Adrenal gland (tissue), 12 donors: ENCODE data around the gene COIL. TPM values are rescaled to one million over a fixed set of nuclear protein-coding genes. Genes with fewer than 3 reads are reported as not detected.
"Not testable (repeated sequence)": the region's sequence is repeated elsewhere in the genome, so short reads cannot be mapped to it uniquely, and the experiment has no call there.

Experiments used
- DNase-seq, 7 donors: peaks; one replicate each; pipeline ENCODE4 v3.0.0-alpha.2; 2019 to 2020
- H3K27ac ChIP-seq, 5 donors: fragments of 200-600 bp; sonication (generic) in 4 of 5; 1 replicate in 3 of 5; 2 replicates in 2 of 5; pipeline versions ENCODE4 v1.5.1 to v1.8.0; 2016 to 2020; ENCODE audit warnings: mild to moderate bottlenecking in 1 of 5
- H3K27me3 ChIP-seq: fragments of 200-600 bp; 2 replicates; pipeline ENCODE4 v1.8.0; 2021
- H3K36me3 ChIP-seq, 2 donors: fragments of 200-600 bp; replicated peaks in 1 of 2; 1 replicate in 1 of 2; 2 replicates in 1 of 2; pipeline versions ENCODE4 v1.5.1 to v1.8.0; 2018 to 2022
- H3K4me1 ChIP-seq, 2 donors: fragments of 200-600 bp; replicated peaks in 1 of 2; 1 replicate in 1 of 2; 2 replicates in 1 of 2; pipeline versions ENCODE4 v1.5.1 to v1.8.0; 2018 to 2021
- H3K4me3 ChIP-seq, 4 donors: fragments of 200-600 bp; sonication (generic) in 3 of 4; one replicate each; pipeline ENCODE4 v1.5.1; 2016 to 2018
- H3K9me3 ChIP-seq, 3 donors: fragments of 200-600 bp; sonication (generic) in 1 of 3; replicated peaks in 1 of 3; 1 replicate in 2 of 3; 2 replicates in 1 of 3; pipeline versions ENCODE4 v1.5.1 to v1.8.0; 2016 to 2021
- POLR2A ChIP-seq, 2 donors: fragments of 450-650 bp; IDR thresholded peaks; one replicate each; pipeline ENCODE4 v1.6.1; 2017; ENCODE audit warnings: antibody characterized with exemption in 2 of 2, mild to moderate bottlenecking in 2 of 2, moderate library complexity in 1 of 2
- WGBS, 4 donors: extraction: QIAGEN DNeasy Blood & Tissue Kit in 2 of 4; methylation state at CpG; one replicate each; pipeline versions ENCODE4 v1.1.5 to v1.1.7; 2013 to 2017; 5-methylcytosine and 5-hydroxymethylcytosine counted together
- intact Hi-C, 2 donors: fragments of 100-400 bp; cut with DNase I; formaldehyde crosslinking; loops; one replicate each; pipeline versions ENCODE4 v1.14.1 to v1.15.0; 2022 to 2023
- polyA plus RNA-seq, 3 donors: library from polyadenylated mRNA; stranded (reverse); fragments of 200-250 nt in 2 of 3; fragments of 350-450 nt in 1 of 3; fragmentation: Illumina TruSeq in 1 of 3; extraction: RNeasy Lipid Tissue Mini Kit (QIAGEN cat#74804) in 1 of 3; gene quantifications; one replicate each; pipeline ENCODE4 v1.2.3, GENCODE V29; 2013 to 2014
- total RNA-seq, 9 donors: library from RNA; depleted of rRNA in 4 of 9; stranded (reverse); fragments of >200 nt in 4 of 9; fragments of 120-200 nt in 1 of 9; fragmentation: NEBNext Ultra II Directional in 1 of 9; extraction: Animal tissue kit (Norgen Biotek cat#: 25700) in 1 of 9; gene quantifications; one replicate each; pipeline versions ENCODE4 v1.1.0 to v1.2.4, GENCODE V29; 2013 to 2023
- TF ChIP-seq, protein P1 (sequence below), 6 experiments: fragments of 450-650 bp in 4 of 6; fragments of 200-600 bp in 2 of 6; sonication (generic) in 1 of 6; IDR thresholded peaks; 1 replicate in 5 of 6; 2 replicates in 1 of 6; pipeline versions ENCODE4 v1.5.1 to v1.8.0; 2016 to 2021; ENCODE audit warnings: antibody characterized with exemption in 6 of 6, mild to moderate bottlenecking in 2 of 6, moderate library complexity in 1 of 6
- donor health status: healthy with polysubstance abuse.
- donor health status: Bipolar disorder and iron deficiency.
- donor health status: DM: yes; HTN: yes; CAD: no.
- donor health status: DM: no; HTN: no; CAD: no.
- donor health status: DM: no; HTN: no; CAD: no.
- donor health status: DM: yes; HTN: yes; CAD: no.

COIL gene
- total and polyA plus RNA-seq, 12 donors, result 4.3 to 16.7 (median 9.0) TPM

DNA sequence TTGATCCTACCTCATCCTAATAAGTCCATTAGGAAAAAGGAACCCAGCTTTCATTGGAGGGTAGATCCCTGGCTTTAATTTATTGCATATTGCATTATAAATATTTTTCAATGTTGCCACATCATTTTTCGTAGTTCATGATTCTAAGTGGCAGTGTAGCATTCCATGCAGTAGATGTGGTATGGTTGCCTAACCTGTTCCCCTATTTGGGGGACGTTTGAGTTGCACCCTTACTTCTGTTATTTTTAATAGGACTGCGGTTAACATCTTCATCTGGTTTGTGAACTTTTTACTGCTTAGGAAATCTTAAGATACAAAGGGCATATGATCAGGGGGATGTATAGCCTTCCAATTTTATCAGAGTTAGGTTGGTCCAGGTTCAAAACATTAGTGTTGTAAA is 22.5 kb upstream of the COIL start:
- Histone ChIP-seq H3K4me3 (no peak overlapping the region), H3K36me3 (peaks cover 0 to 43% of the 10 kb centered on the region in 2 donors), H3K27me3 (no peaks in the 10 kb centered on the region), H3K27ac (no peak overlapping the region), H3K4me1 (peaks cover 19 to 42% of the 10 kb centered on the region in 2 donors), H3K9me3 (no peaks in the 10 kb centered on the region)
- TF ChIP-seq, protein P1, sequence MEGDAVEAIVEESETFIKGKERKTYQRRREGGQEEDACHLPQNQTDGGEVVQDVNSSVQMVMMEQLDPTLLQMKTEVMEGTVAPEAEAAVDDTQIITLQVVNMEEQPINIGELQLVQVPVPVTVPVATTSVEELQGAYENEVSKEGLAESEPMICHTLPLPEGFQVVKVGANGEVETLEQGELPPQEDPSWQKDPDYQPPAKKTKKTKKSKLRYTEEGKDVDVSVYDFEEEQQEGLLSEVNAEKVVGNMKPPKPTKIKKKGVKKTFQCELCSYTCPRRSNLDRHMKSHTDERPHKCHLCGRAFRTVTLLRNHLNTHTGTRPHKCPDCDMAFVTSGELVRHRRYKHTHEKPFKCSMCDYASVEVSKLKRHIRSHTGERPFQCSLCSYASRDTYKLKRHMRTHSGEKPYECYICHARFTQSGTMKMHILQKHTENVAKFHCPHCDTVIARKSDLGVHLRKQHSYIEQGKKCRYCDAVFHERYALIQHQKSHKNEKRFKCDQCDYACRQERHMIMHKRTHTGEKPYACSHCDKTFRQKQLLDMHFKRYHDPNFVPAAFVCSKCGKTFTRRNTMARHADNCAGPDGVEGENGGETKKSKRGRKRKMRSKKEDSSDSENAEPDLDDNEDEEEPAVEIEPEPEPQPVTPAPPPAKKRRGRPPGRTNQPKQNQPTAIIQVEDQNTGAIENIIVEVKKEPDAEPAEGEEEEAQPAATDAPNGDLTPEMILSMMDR (IDR thresholded peaks at IDR 0.05), result no peak
- TF ChIP-seq POLR2A (IDR thresholded peaks at IDR 0.05), result no peak
- intact Hi-C loops, result no loop called here
- no peak for DNase-seq
- WGBS, 4 donors, result 65 to 80% (median 73%) methylated on average over 3 of the region's 3 CpGs

DNA sequence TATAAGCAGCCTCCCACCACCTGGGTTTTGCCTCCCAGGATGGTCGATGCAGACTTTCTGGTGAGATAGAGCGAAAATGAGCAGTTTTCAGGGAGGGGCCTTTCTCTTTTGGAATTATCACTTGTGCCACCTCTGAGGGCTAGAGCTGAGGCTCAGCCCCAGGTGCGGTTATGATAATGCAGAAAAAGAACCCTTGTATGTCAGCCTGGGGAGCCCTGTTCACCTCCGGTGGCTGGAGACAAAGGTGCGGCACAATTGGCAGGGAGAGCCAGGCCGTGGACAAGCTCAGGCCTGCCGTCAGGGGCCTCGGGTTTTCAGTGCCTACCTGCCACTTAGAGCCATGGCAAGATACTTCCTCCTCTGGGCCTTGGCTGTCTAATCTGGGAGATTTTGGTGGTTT is 21.5 kb upstream of the COIL start:
- 88 to 96% (median 91%) methylated on average over 7 to 8 of the region's 8 CpGs for WGBS, 4 donors
- Histone ChIP-seq H3K4me1 (peaks cover 13 to 34% of the 10 kb centered on the region in 2 donors), H3K27ac (no peak overlapping the region), H3K4me3 (no peak overlapping the region), H3K36me3 (peaks cover 0 to 32% of the 10 kb centered on the region in 2 donors), H3K27me3 (no peaks in the 10 kb centered on the region), H3K9me3 (no peaks in the 10 kb centered on the region)
- TF ChIP-seq POLR2A (IDR thresholded peaks at IDR 0.05), result no peak
- TF ChIP-seq, protein P1 (IDR thresholded peaks at IDR 0.05), result no peak
- intact Hi-C loops, result no loop called here
- DNase-seq, result peak in 1 of 7 donors; percentile 15

GRCh38 chr17:56980526-56980925 is 19.7 kb upstream of the COIL start:
- H3K9me3 ChIP-seq, intact Hi-C loops, H3K4me3 ChIP-seq, H3K27me3 ChIP-seq, H3K27ac ChIP-seq: not testable (repeated sequence)
- Histone ChIP-seq H3K4me1 (peaks cover 10 to 30% of the 10 kb centered on the region in 2 donors), H3K36me3 (peaks cover 0 to 21% of the 10 kb centered on the region in 2 donors)
- DNase-seq, result peak in 1 of 7 donors; percentile 19
- WGBS, 4 donors, result 84 to 98% (median 95%) methylated on average over 12 of the region's 12 CpGs

DNA sequence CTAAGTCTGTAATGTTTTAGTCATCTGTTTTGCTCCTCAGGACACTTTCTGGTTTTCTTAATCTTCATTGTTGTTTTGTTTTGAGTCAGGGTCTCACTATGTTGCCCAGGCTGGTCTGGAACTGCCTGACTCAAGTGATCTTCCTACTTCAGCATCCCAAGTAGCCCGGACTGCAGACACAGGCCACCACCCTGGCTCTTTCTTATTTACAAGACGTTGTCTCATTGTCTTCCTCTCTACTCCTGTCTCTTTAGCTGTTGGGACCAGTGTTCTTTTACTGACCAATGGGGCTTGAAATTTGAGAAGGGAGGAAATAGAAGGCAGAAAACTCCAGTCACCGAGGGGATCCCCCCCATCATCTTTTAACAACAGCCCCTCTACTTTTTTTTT is 18.2 kb upstream of the COIL start:
- 27 to 34% (median 30%) methylated on average over 3 of the region's 3 CpGs for WGBS, 4 donors
- H3K9me3 ChIP-seq, result no peaks in the 10 kb centered on the region
- intact Hi-C loops, result no loop called here
- H3K4me3 ChIP-seq, result peak overlapping the region in 1 of 4 donors; percentile 73
- peaks cover 0 to 10% of the 10 kb centered on the region in 2 donors for H3K36me3 ChIP-seq
- no peak for TF ChIP-seq POLR2A (IDR thresholded peaks at IDR 0.05)
- TF ChIP-seq, protein P1 (IDR thresholded peaks at IDR 0.05), result no peak
- H3K27ac ChIP-seq, result peak overlapping the region; percentile 16 to 85 (median 70)
- H3K27me3 ChIP-seq, result no peaks in the 10 kb centered on the region
- peaks cover 10 to 30% of the 10 kb centered on the region in 2 donors for H3K4me1 ChIP-seq
- peak in 1 of 7 donors; percentile 24 for DNase-seq

GRCh38 chr17:56978441-56979090 is 17.7 kb upstream of the COIL start:
- no peaks in the 10 kb centered on the region for H3K27me3 ChIP-seq
- WGBS, 4 donors, result 9 to 14% (median 13%) methylated on average over 11 of the region's 11 CpGs
- H3K36me3 ChIP-seq, result peaks cover 0 to 8% of the 10 kb centered on the region in 2 donors
- intact Hi-C loops, result no loop called here
- H3K27ac ChIP-seq, result peak overlapping the region; percentile 16 to 85 (median 70)
- DNase-seq, result peak in 6 of 7 donors; percentile 24 to 57 (median 40)
- H3K4me3 ChIP-seq, result peak overlapping the region in 3 of 4 donors; percentile 4 to 73 (median 50)
- H3K4me1 ChIP-seq, result peaks cover 10 to 30% of the 10 kb centered on the region in 2 donors
- TF ChIP-seq, protein P1 (IDR thresholded peaks at IDR 0.05), result no peak
- peak in 1 of 2 donors; percentile 51 for TF ChIP-seq POLR2A (IDR thresholded peaks at IDR 0.05)
- no peaks in the 10 kb centered on the region for H3K9me3 ChIP-seq
